ENCODE results near the gene UBAC1. TPM values are rescaled to one million over a fixed set of nuclear protein-coding genes. Genes with fewer than 3 reads are reported as not detected.

UBAC1 gene
- total RNA-seq, 1 donor from 2014 or later = 51.9 TPM

DNA sequence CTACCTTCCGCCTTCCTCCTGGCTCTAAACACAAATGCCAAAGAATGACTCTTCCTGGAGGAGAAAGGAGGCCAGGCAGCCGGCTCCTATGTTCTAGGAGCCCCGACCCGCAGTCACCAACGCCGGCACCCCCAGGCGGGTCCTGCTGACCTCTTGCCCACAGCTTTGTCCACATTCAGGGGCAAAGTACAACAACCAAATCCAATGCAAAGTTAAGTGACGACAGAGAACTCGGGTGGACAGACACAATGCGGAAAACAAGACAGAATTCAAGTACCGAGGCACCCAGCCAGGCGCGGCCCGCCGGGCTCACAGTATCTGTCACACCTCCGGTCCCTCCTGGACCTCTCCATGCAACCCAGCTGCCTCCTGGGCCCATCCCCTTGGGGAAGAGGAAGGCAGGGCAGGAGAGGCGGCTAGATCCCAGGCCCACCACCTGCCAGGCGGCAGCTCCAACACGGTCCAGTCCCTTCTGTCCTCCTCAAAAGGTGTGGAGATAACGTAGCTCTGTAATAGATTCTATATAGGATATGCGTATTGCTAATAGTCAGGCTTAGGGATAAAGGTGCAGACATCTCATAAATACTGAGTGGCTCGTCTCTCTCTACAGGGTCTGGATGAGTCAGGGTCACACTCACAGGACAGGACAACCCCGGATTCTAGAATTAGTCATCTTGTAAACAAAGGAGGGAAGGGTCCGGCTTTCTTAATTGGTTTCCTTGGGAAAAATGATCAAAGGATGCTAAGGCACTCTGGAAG, 46.9 kb upstream of the UBAC1 start:
- Mint-ChIP-seq H3K9me3 (no peaks in the 10 kb centered on the region), H3K4me3 (peak overlapping the region; percentile 36), H3K36me3 (ENCODE audit: low read depth) (no peaks in the 10 kb centered on the region), H3K27me3 (ENCODE audit: low read depth) (no peaks in the 10 kb centered on the region), H3K4me1 (peaks cover 42% of the 10 kb centered on the region), H3K27ac (ENCODE audit: unreplicated experiment) (peak overlapping the region; percentile 60)
- TF ChIP-seq CTCF (conservative IDR thresholded peaks at IDR 0.05) = no peak
- DNase-seq (ENCODE audit: low read depth, low spot score) = no peak

DNA sequence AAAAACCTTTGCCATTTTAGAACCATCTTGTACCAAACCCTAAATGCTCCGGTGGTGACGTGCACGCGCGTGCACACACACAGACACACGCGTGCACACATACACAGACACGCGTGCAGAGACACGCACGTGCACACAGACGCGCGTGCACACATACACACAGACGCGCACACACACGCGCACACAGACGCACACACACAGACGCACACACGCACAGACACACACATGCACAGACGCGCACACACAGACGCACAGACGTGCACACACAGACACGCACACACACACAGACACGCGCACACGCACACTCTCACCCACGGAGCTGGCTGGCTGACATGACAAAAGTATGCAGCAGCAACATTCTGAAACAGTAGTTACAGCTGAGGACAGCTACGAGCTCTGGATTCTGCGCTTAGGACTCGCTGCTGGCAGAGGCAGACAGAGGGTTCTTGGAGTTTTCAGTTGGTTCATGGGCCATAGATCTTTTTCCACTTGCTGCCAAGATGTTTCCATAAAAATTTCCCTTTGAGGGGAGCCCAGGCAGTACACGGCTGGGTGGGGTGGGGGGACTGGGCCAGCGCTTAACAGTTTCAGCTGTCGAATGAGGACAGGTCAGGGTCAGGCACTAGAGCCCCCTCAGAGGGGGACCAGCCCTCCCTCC, 46.2 kb upstream of the UBAC1 start:
- Mint-ChIP-seq H3K27ac (ENCODE audit: unreplicated experiment) (peak overlapping the region; percentile 1), H3K27me3 (ENCODE audit: low read depth) (no peaks in the 10 kb centered on the region), H3K36me3 (ENCODE audit: low read depth) (no peaks in the 10 kb centered on the region), H3K4me3 (peak overlapping the region; percentile 36), H3K9me3 (no peaks in the 10 kb centered on the region), H3K4me1 (peaks cover 42% of the 10 kb centered on the region)
- DNase-seq (ENCODE audit: low read depth, low spot score) = no peak
- TF ChIP-seq CTCF (conservative IDR thresholded peaks at IDR 0.05) = no peak

DNA sequence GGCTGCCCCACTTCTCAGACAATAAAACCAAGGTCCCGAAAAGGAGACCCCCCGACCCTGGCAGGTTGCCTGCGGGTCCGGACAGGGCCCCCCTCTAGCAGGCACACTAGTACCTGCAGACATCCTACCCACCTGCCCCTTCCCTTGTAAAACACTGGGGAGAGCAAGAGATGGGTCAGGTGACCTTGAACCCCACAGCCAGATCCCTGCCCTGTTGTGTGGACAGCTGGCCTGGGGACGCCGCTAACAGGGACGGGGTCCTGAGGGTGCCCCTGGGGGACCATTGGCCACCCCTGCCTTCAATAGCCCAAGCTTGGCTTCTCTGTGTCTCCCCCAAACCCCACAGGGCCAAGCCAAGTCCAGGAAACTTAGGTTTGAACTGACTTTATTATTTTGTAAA, 45.0 kb upstream of the UBAC1 start:
- H3K4me3 Mint-ChIP-seq = no peak overlapping the region
- peaks cover 39% of the 10 kb centered on the region for H3K4me1 Mint-ChIP-seq
- no peak for TF ChIP-seq CTCF (conservative IDR thresholded peaks at IDR 0.05)
- H3K27ac Mint-ChIP-seq (ENCODE audit: unreplicated experiment) = no peak overlapping the region
- DNase-seq (ENCODE audit: low read depth, low spot score) = no peak
- no peaks in the 10 kb centered on the region for H3K9me3 Mint-ChIP-seq
- no peaks in the 10 kb centered on the region for H3K36me3 Mint-ChIP-seq (ENCODE audit: low read depth)
- no peaks in the 10 kb centered on the region for H3K27me3 Mint-ChIP-seq (ENCODE audit: low read depth)

GRCh38 chr9:136004712-136005111, 43.5 kb upstream of the UBAC1 start:
- Mint-ChIP-seq H3K36me3 (ENCODE audit: low read depth) (no peaks in the 10 kb centered on the region), H3K4me3 (peak overlapping the region; percentile 62), H3K9me3 (no peaks in the 10 kb centered on the region), H3K4me1 (peaks cover 35% of the 10 kb centered on the region), H3K27me3 (ENCODE audit: low read depth) (no peaks in the 10 kb centered on the region), H3K27ac (ENCODE audit: unreplicated experiment) (peak overlapping the region; percentile 75)
- TF ChIP-seq CTCF (conservative IDR thresholded peaks at IDR 0.05) = no peak
- peak; percentile 63 for DNase-seq (ENCODE audit: low read depth, low spot score)

GRCh38 chr9:136004219-136004618, 43.0 kb upstream of the UBAC1 start:
- Mint-ChIP-seq H3K4me1 (peaks cover 35% of the 10 kb centered on the region), H3K4me3 (no peak overlapping the region), H3K9me3 (no peaks in the 10 kb centered on the region), H3K27me3 (ENCODE audit: low read depth) (no peaks in the 10 kb centered on the region), H3K27ac (ENCODE audit: unreplicated experiment) (peak overlapping the region; percentile 75), H3K36me3 (ENCODE audit: low read depth) (no peaks in the 10 kb centered on the region)
- DNase-seq (ENCODE audit: low read depth, low spot score) = no peak
- TF ChIP-seq CTCF (conservative IDR thresholded peaks at IDR 0.05) = no peak

Measured in neural crest cell (in vitro differentiated cells).